ENCODE data around the gene OR51I1.

- TF ChIP-seq CTCF (IDR thresholded peaks at IDR 0.05) (no peak), POLR2AphosphoS5 (IDR thresholded peaks at IDR 0.05) (no peak)
These were observed 20.3 kb downstream of the OR51I1 start for GRCh38 chr11:5420993-5421392.
